Karpas-422 (cell line): ENCODE data around the gene PSMD6. TPM values are rescaled to one million over a fixed set of nuclear protein-coding genes. Genes with fewer than 3 reads are reported as not detected.

Experiments used
- DNase-seq: peaks from one replicate; pipeline ENCODE4 v3.0.0-alpha.2; 2015
- H2AFZ ChIP-seq: fragments of 200-600 bp; sonication (generic); 2 replicates; pipeline ENCODE4 v1.6.1; 2014; ENCODE audit warnings: antibody characterized with exemption, low read length, mixed read lengths
- H3K27ac ChIP-seq: fragments of 200-600 bp; sonication (generic); 2 replicates; pipeline ENCODE4 v1.5.1; 2014; ENCODE audit warnings: mild to moderate bottlenecking, low read length, moderate library complexity
- H3K27me3 ChIP-seq: fragments of 200-600 bp; sonication (generic); 2 replicates; pipeline ENCODE4 v1.6.1; 2014; ENCODE audit warnings: low read length, mixed read lengths
- H3K36me3 ChIP-seq: fragments of 200-600 bp; sonication (generic); 2 replicates; pipeline ENCODE4 v1.6.1; 2014; ENCODE audit warnings: low read length, mixed read lengths; ENCODE audit not compliant: insufficient read depth
- H3K4me1 ChIP-seq: fragments of 200-600 bp; sonication (generic); 2 replicates; pipeline ENCODE4 v1.6.1; 2014; ENCODE audit warnings: mild to moderate bottlenecking, low read length, mixed read lengths
- H3K4me2 ChIP-seq: fragments of 200-600 bp; sonication (generic); 2 replicates; pipeline ENCODE4 v1.6.1; 2014; ENCODE audit warnings: low read length, low read depth, mild to moderate bottlenecking; ENCODE audit not compliant: poor library complexity, severe bottlenecking
- H3K4me3 ChIP-seq: fragments of 200-600 bp; sonication (generic); 2 replicates; pipeline ENCODE4 v1.5.1; 2014; ENCODE audit warnings: mild to moderate bottlenecking, antibody characterized with exemption, low read length, mixed read lengths
- H3K79me2 ChIP-seq: fragments of 200-600 bp; sonication (generic); 2 replicates; pipeline ENCODE4 v1.6.1; 2014; ENCODE audit warnings: mild to moderate bottlenecking, low read length, mixed read lengths
- H3K9ac ChIP-seq: fragments of 200-600 bp; sonication (generic); 2 replicates; pipeline ENCODE4 v1.6.0; 2014; ENCODE audit warnings: low read length
- H3K9me2 ChIP-seq: fragments of 200-600 bp; sonication (generic), shearing (Covaris generic); replicated peaks from 2 replicates; pipeline ENCODE4 v1.6.0; 2014; ENCODE audit warnings: mild to moderate bottlenecking, low read length, moderate library complexity; ENCODE audit not compliant: insufficient read depth
- H3K9me3 ChIP-seq: fragments of 300-700, 200-600 bp; sonication (generic); 2 replicates; pipeline ENCODE4 v1.6.1; 2014; ENCODE audit warnings: low read length, mixed read lengths
- H4K20me1 ChIP-seq: fragments of 200-600 bp; sonication (generic); 2 replicates; pipeline ENCODE4 v1.6.1; 2014; ENCODE audit warnings: mild to moderate bottlenecking, antibody characterized with exemption, low read length, low read depth; ENCODE audit not compliant: insufficient read depth
- small RNA-seq: library from RNA; depleted of rRNA; stranded (forward); fragments of <200 nt; gene quantifications from one replicate; pipeline ENCODE3, GENCODE V24; 2014
- total RNA-seq: library from RNA; depleted of rRNA; stranded (reverse); fragments of >200 nt; shearing (Covaris generic); gene quantifications from 2 replicates; pipeline ENCODE4 v1.2.3, GENCODE V29; 2014; ENCODE audit warnings: low replicate concordance; rRNA removed

Gene PSMD6
- total RNA-seq, 1 experiment from 2014 or later, result 95.6 TPM

DNA sequence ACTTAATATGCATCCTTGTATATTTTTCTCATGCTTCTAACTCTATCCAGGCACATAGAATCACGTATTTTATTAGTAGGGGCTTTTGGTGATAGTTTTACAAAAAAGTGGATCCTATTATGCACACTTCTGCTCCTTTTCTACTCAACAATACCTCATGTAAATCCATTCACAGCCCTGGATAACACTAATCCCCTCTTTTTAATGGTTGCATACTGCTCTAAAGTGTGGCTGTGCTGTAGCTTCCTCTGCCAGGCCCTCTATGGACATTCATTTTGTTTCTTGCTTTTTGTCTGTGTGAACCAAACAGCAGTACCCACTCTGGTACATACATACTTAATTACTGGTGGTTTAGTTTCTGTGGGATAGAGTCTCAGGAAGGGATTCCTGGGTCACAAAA, 59.8 kb downstream of the PSMD6 start:
- Histone ChIP-seq H4K20me1 (no peaks in the 10 kb centered on the region), H3K9me2 (no peaks in the 10 kb centered on the region), H3K4me1 (peaks cover 71% of the 10 kb centered on the region), H3K9ac (no peak overlapping the region), H3K79me2 (peaks cover 95% of the 10 kb centered on the region), H3K4me2 (no peak overlapping the region), H3K27me3 (no peaks in the 10 kb centered on the region), H3K36me3 (no peaks in the 10 kb centered on the region), H3K27ac (no peak overlapping the region), H3K4me3 (no peak overlapping the region), H2AFZ (no peak overlapping the region), H3K9me3 (no peaks in the 10 kb centered on the region)
- DNase-seq, result no peak

DNA sequence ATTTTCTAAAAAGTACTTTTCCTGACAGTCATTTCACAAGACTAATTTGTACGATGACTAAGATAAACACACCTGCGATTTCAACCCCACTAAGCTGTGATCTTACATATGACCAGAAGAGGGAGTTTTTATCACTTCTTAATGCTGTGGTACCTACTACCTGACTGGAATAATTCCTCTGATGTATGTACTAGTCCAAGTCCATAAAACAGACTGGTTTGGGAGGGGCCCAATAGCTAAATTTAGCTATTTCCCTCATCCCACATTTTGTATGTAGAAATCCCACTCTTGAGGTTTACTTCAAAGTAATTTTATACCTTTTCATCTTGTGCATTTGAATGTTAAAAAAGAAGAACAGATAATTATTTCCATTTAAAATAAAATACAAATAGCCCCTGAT, 61.4 kb downstream of the PSMD6 start:
- DNase-seq, result peak; percentile 74
- Histone ChIP-seq H3K36me3 (no peaks in the 10 kb centered on the region), H3K79me2 (peaks cover 95% of the 10 kb centered on the region)

More for the DNA sequence above, 61.4 kb downstream of the PSMD6 start:
- Histone ChIP-seq H4K20me1 (no peaks in the 10 kb centered on the region), H3K4me1 (peaks cover 71% of the 10 kb centered on the region), H3K27ac (no peak overlapping the region), H3K9ac (no peak overlapping the region), H3K4me2 (no peak overlapping the region), H3K9me3 (no peaks in the 10 kb centered on the region), H2AFZ (no peak overlapping the region), H3K9me2 (no peaks in the 10 kb centered on the region), H3K4me3 (no peak overlapping the region), H3K27me3 (no peaks in the 10 kb centered on the region)

Small RNA genes lying within 50 kb of the gene (small RNA-seq; reads per million reads assigned to genes)
- gene RF00012, result not detected

Other genes starting within 250 kb of the PSMD6 start
- gene C3orf49, start 204.2 kb downstream of the PSMD6 start, total RNA-seq, result not detected in 2 replicates
- gene THOC7, start 159.7 kb downstream of the PSMD6 start, total RNA-seq, result 96.2 and 98.7 TPM in 2 replicates
- gene ATXN7, start 159.6 kb downstream of the PSMD6 start, total RNA-seq, result 30.4 and 33.6 TPM in 2 replicates
- not detected in 2 replicates for gene SCAANT1, start 111.1 kb downstream of the PSMD6 start, total RNA-seq
- 0.11 TPM in 1 of 2 replicates, not detected in the other for gene PRICKLE2, start 202.0 kb upstream of the PSMD6 start, total RNA-seq